Osteoblast (primary cell): ENCODE results near the gene TUBA3C. TPM values are rescaled to one million over a fixed set of nuclear protein-coding genes. Genes with fewer than 3 reads are reported as not detected.
A peak's percentile ranks its signal among the peaks of the same experiment; 100 is the strongest.

Experiments used
- DNase-seq: peaks from one replicate; pipeline ENCODE4 v3.0.0; 2011; ENCODE audit warnings: low spot score, mixed read lengths; ENCODE audit not compliant: insufficient read length; ENCODE audit errors: missing footprints
- H2AFZ ChIP-seq: 2 replicates; pipeline ENCODE4 v1.6.0; 2011; ENCODE audit warnings: mild to moderate bottlenecking, low read length
- H3K27ac ChIP-seq: 2 replicates; pipeline ENCODE4 v1.5.1; 2011; ENCODE audit warnings: mild to moderate bottlenecking, low read depth, low read length, moderate library complexity
- H3K27me3 ChIP-seq: 2 replicates; pipeline ENCODE4 v1.6.0; 2012; ENCODE audit warnings: mild to moderate bottlenecking, control low read depth, inconsistent platforms, low read length, moderate library complexity; ENCODE audit not compliant: insufficient read depth
- H3K36me3 ChIP-seq: 2 replicates; pipeline ENCODE4 v1.5.1; 2011; ENCODE audit warnings: mild to moderate bottlenecking, low read length, control low read depth, moderate library complexity; ENCODE audit not compliant: insufficient read depth
- H3K4me1 ChIP-seq: 2 replicates; pipeline ENCODE4 v1.5.1; 2011; ENCODE audit warnings: mild to moderate bottlenecking, low read length, control low read depth, moderate library complexity; ENCODE audit not compliant: insufficient read depth
- H3K4me2 ChIP-seq: 2 replicates; pipeline ENCODE4 v1.6.0; 2011; ENCODE audit warnings: mild to moderate bottlenecking, low read length; ENCODE audit not compliant: insufficient read depth
- H3K4me3 ChIP-seq: fragments of 200-600 bp; sonication (generic); 3 replicates; pipeline ENCODE4 v1.5.1; 2012; ENCODE audit warnings: mild to moderate bottlenecking, low read length, inconsistent platforms; ENCODE audit not compliant: insufficient read depth
- H3K79me2 ChIP-seq: 2 replicates; pipeline ENCODE4 v1.6.0; 2012; ENCODE audit warnings: mild to moderate bottlenecking, low read length, control low read depth, inconsistent platforms; ENCODE audit not compliant: insufficient read depth
- H3K9me3 ChIP-seq: 2 replicates; pipeline ENCODE4 v1.5.1; 2011; ENCODE audit warnings: low read depth, low read length, control low read depth
- H4K20me1 ChIP-seq: 2 replicates; pipeline ENCODE4 v1.6.0; 2012; ENCODE audit warnings: mild to moderate bottlenecking, low read length, control low read depth; ENCODE audit not compliant: insufficient read depth
- total RNA-seq: library from RNA; depleted of rRNA; stranded (reverse); fragments of >200 nt; gene quantifications from 2 replicates; pipeline ENCODE4 v1.2.3, GENCODE V29; 2012
- TF ChIP-seq, protein P1 (sequence below): IDR thresholded peaks from 2 replicates; pipeline ENCODE4 v1.5.1; 2011; ENCODE audit warnings: mild to moderate bottlenecking, low read depth, low read length, moderate library complexity; ENCODE audit errors: extremely low read depth

The TUBA3C gene
- total RNA-seq, 1 donor = not detected

GRCh38 chr13:19153782-19154450, 27.7 kb downstream of the TUBA3C start:
- Histone ChIP-seq H3K9me3 (peaks cover 4% of the 10 kb centered on the region), H4K20me1 (no peaks in the 10 kb centered on the region), H3K4me3 (no peak overlapping the region), H2AFZ (no peak overlapping the region), H3K4me1 (no peaks in the 10 kb centered on the region), H3K4me2 (no peak overlapping the region), H3K27me3 (no peaks in the 10 kb centered on the region), H3K79me2 (no peaks in the 10 kb centered on the region), H3K36me3 (no peaks in the 10 kb centered on the region), H3K27ac (no peak overlapping the region)
- DNase-seq = no peak
- TF ChIP-seq, protein P1, sequence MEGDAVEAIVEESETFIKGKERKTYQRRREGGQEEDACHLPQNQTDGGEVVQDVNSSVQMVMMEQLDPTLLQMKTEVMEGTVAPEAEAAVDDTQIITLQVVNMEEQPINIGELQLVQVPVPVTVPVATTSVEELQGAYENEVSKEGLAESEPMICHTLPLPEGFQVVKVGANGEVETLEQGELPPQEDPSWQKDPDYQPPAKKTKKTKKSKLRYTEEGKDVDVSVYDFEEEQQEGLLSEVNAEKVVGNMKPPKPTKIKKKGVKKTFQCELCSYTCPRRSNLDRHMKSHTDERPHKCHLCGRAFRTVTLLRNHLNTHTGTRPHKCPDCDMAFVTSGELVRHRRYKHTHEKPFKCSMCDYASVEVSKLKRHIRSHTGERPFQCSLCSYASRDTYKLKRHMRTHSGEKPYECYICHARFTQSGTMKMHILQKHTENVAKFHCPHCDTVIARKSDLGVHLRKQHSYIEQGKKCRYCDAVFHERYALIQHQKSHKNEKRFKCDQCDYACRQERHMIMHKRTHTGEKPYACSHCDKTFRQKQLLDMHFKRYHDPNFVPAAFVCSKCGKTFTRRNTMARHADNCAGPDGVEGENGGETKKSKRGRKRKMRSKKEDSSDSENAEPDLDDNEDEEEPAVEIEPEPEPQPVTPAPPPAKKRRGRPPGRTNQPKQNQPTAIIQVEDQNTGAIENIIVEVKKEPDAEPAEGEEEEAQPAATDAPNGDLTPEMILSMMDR = no peak

DNA sequence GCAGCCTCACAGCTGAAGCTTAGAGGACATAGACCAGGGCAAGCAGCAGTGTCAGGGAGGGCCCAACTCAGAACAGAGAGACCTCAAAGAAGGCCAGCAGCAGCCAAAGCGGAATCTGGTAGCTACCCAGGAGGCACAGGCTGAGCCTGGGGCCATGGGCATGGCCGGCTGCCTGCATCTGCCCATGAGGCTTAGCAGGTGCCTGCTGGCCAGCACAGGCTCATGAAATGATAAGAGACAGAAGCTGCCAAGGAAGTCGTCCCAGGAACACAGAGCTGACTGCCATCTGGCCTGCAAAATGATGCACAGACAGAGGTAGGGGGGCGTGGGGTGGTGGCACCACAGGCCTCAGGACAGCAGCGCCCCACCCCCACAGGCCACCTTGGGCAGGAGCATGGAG, 29.2 kb downstream of the TUBA3C start:
- Histone ChIP-seq H3K9me3 (peaks cover 4% of the 10 kb centered on the region), H3K79me2 (no peaks in the 10 kb centered on the region)
- TF ChIP-seq, protein P1 = no peak

GRCh38 chr13:19151581-19152263, 29.9 kb downstream of the TUBA3C start:
- no peaks in the 10 kb centered on the region for H3K79me2 ChIP-seq
- no peaks in the 10 kb centered on the region for H3K36me3 ChIP-seq
- H3K4me3 ChIP-seq = no peak overlapping the region
- H3K9me3 ChIP-seq = peaks cover 4% of the 10 kb centered on the region
- H3K4me2 ChIP-seq = no peak overlapping the region
- no peak overlapping the region for H3K27ac ChIP-seq
- no peaks in the 10 kb centered on the region for H3K4me1 ChIP-seq
- TF ChIP-seq, protein P1 = no peak
- peak; percentile 70 for DNase-seq
- H2AFZ ChIP-seq = no peak overlapping the region
- H3K27me3 ChIP-seq = no peaks in the 10 kb centered on the region
- H4K20me1 ChIP-seq = no peaks in the 10 kb centered on the region

More for the DNA sequence above, 29.2 kb downstream of the TUBA3C start:
- Histone ChIP-seq H3K27me3 (no peaks in the 10 kb centered on the region), H3K4me1 (no peaks in the 10 kb centered on the region), H3K36me3 (no peaks in the 10 kb centered on the region), H3K27ac (no peak overlapping the region), H3K4me3 (no peak overlapping the region), H2AFZ (no peak overlapping the region), H3K4me2 (no peak overlapping the region), H4K20me1 (no peaks in the 10 kb centered on the region)
- DNase-seq = no peak

- no peaks in the 10 kb centered on the region for H3K9me3 ChIP-seq
Observed at GRCh38 chr13:19150712-19151228, 30.9 kb downstream of the TUBA3C start.

More at GRCh38 chr13:19150712-19151228, 30.9 kb downstream of the TUBA3C start:
- Histone ChIP-seq H3K4me2 (no peak overlapping the region), H3K36me3 (no peaks in the 10 kb centered on the region), H3K4me1 (no peaks in the 10 kb centered on the region), H3K27ac (no peak overlapping the region), H3K27me3 (no peaks in the 10 kb centered on the region), H4K20me1 (no peaks in the 10 kb centered on the region), H2AFZ (no peak overlapping the region), H3K79me2 (no peaks in the 10 kb centered on the region), H3K4me3 (no peak overlapping the region)
- no peak for DNase-seq
- TF ChIP-seq, protein P1 = no peak
